Measurements from ENCODE around the gene FHAD1.

GRCh38 chr1:15400627-15401026 lies 153.6 kb downstream of the FHAD1 start:
- TF ChIP-seq ZNF775 (CRISPR knock-in tag; IDR thresholded peaks at IDR 0.05; ENCODE audit: borderline replicate concordance), result no peak
- no peak for TF ChIP-seq CTCF (CRISPR knock-in tag; IDR thresholded peaks at IDR 0.05)
- no peak for TF ChIP-seq ATF2 (CRISPR knock-in tag; IDR thresholded peaks at IDR 0.05)
- no peak for TF ChIP-seq ZNF24 (IDR thresholded peaks at IDR 0.05)
- TF ChIP-seq ZBTB8A (CRISPR knock-in tag; IDR thresholded peaks at IDR 0.05; ENCODE audit: borderline replicate concordance, low read depth), result no peak
- no peak for TF ChIP-seq CREB1 (IDR thresholded peaks at IDR 0.05)
- TF ChIP-seq CREB1 (CRISPR knock-in tag; IDR thresholded peaks at IDR 0.05), result no peak
- TF ChIP-seq ZNF512 (CRISPR knock-in tag; IDR thresholded peaks at IDR 0.05), result no peak

All from HepG2 (cell line).